ENCODE measurements around the gene GPX3.
A peak's percentile ranks its signal among the peaks of the same experiment; 100 is the strongest.

DNA sequence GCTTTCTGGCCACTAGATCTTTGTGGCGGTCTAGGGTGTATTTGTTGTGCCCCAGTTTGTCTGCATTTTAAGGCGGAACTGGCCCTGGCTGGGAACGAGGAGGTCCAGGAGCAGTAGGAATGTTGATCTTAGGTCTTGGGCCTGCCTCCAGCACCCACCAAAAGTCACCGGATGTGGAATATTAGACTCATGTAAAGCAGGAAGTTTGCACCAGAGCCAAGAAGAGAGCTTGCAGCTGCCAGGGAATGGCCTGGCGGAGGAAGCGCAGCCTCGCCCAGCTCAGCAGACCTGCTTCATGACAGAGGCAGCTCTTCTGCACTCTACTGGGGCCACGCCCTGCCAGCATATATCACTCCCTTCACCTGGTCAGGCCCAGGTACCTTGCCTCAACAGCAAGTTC, 3.3 kb downstream of the GPX3 start:
- TF ChIP-seq, protein P1, sequence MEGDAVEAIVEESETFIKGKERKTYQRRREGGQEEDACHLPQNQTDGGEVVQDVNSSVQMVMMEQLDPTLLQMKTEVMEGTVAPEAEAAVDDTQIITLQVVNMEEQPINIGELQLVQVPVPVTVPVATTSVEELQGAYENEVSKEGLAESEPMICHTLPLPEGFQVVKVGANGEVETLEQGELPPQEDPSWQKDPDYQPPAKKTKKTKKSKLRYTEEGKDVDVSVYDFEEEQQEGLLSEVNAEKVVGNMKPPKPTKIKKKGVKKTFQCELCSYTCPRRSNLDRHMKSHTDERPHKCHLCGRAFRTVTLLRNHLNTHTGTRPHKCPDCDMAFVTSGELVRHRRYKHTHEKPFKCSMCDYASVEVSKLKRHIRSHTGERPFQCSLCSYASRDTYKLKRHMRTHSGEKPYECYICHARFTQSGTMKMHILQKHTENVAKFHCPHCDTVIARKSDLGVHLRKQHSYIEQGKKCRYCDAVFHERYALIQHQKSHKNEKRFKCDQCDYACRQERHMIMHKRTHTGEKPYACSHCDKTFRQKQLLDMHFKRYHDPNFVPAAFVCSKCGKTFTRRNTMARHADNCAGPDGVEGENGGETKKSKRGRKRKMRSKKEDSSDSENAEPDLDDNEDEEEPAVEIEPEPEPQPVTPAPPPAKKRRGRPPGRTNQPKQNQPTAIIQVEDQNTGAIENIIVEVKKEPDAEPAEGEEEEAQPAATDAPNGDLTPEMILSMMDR (IDR thresholded peaks at IDR 0.05), result no peak
- TF ChIP-seq POLR2AphosphoS5 (IDR thresholded peaks at IDR 0.05) (peak; percentile 61 to 79), EP300 (IDR thresholded peaks at IDR 0.05) (peak in 1 of 4 donors; percentile 67)

Measured in upper lobe of left lung (tissue), 4 donors.